ENCODE measurements around the gene WDR11. TPM values are rescaled to one million over a fixed set of nuclear protein-coding genes. Genes with fewer than 3 reads are reported as not detected.

The WDR11 gene
- total RNA-seq, 1 donor from 2014 or later, result 70.9 TPM

DNA sequence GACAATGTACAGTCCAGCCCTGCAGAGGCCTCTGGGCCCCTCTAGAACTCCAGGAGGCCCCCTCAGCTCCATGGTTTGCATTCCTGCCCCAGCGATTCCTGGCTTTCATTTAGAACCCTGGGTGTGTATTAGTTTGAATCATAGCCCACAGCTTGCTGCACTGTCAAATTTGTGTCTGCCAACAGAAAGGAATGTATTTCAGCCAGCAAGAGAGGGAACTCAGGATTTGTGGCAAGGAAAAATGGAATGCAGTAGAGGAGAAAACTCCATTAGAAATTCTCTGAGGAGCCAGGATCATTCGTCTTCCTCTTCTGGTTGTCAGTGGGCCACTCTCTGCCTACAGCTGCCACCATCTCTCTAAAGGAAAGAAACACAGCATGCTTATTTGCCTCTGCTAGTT, 27.9 kb upstream of the WDR11 start:
- Mint-ChIP-seq H3K4me1 (peaks cover 10% of the 10 kb centered on the region), H3K27ac (no peak overlapping the region), H3K4me3 (no peak overlapping the region), H3K27me3 (ENCODE audit: insufficient read depth, low read depth) (peaks cover 2% of the 10 kb centered on the region), H3K36me3 (no peaks in the 10 kb centered on the region), H3K9me3 (no peaks in the 10 kb centered on the region)
- Histone ChIP-seq H3K9ac (no peak overlapping the region), H3K9me3 (ENCODE audit: low read depth) (no peaks in the 10 kb centered on the region), H3K79me2 (ENCODE audit: low read depth) (no peaks in the 10 kb centered on the region), H3K4me2 (peak overlapping the region; percentile 10), H3K36me3 (no peaks in the 10 kb centered on the region), H3K27ac (no peak overlapping the region), H4K20me1 (ENCODE audit: low read depth) (no peaks in the 10 kb centered on the region), H2AFZ (replicated peaks) (peak overlapping the region; percentile 68), H3K4me3 (no peak overlapping the region), H3F3A (ENCODE audit: low read depth) (no peaks in the 10 kb centered on the region), H3K4me1 (peaks cover 10% of the 10 kb centered on the region), H3K27me3 (no peaks in the 10 kb centered on the region)
- no peak for DNase-seq (ENCODE audit: low spot score)
- TF ChIP-seq EZH2phosphoT487 (IDR thresholded peaks at IDR 0.05) (no peak), CTCF (IDR thresholded peaks at IDR 0.05) (no peak), EZH2 (IDR thresholded peaks at IDR 0.05) (no peak)

GRCh38 chr10:120824881-120825309, 26.3 kb upstream of the WDR11 start:
- Histone ChIP-seq H3K4me2 (no peak overlapping the region), H3F3A (ENCODE audit: low read depth) (no peaks in the 10 kb centered on the region), H3K27me3 (no peaks in the 10 kb centered on the region), H3K4me3 (no peak overlapping the region), H3K9ac (no peak overlapping the region), H3K27ac (no peak overlapping the region), H4K20me1 (ENCODE audit: low read depth) (no peaks in the 10 kb centered on the region), H3K4me1 (peaks cover 5% of the 10 kb centered on the region), H2AFZ (replicated peaks) (no peak overlapping the region), H3K36me3 (no peaks in the 10 kb centered on the region), H3K79me2 (ENCODE audit: low read depth) (no peaks in the 10 kb centered on the region), H3K9me3 (ENCODE audit: low read depth) (no peaks in the 10 kb centered on the region)
- Mint-ChIP-seq H3K4me1 (peaks cover 10% of the 10 kb centered on the region), H3K36me3 (no peaks in the 10 kb centered on the region), H3K4me3 (no peak overlapping the region), H3K27me3 (ENCODE audit: insufficient read depth, low read depth) (peaks cover 2% of the 10 kb centered on the region), H3K27ac (no peak overlapping the region), H3K9me3 (no peaks in the 10 kb centered on the region)
- TF ChIP-seq EZH2phosphoT487 (IDR thresholded peaks at IDR 0.05), result no peak
- peak; percentile 80 for TF ChIP-seq CTCF (IDR thresholded peaks at IDR 0.05)
- TF ChIP-seq EZH2 (IDR thresholded peaks at IDR 0.05), result no peak
- DNase-seq (ENCODE audit: low spot score), result peak; percentile 81

GRCh38 chr10:120825878-120826769, 25.0 kb upstream of the WDR11 start:
- Mint-ChIP-seq H3K36me3 (no peaks in the 10 kb centered on the region), H3K27me3 (ENCODE audit: insufficient read depth, low read depth) (peaks cover under 1% of the 10 kb centered on the region), H3K4me3 (no peak overlapping the region), H3K27ac (no peak overlapping the region), H3K4me1 (peaks cover 10% of the 10 kb centered on the region), H3K9me3 (no peaks in the 10 kb centered on the region)
- no peak overlapping the region for H2AFZ ChIP-seq (replicated peaks)
- no peaks in the 10 kb centered on the region for H3F3A ChIP-seq (ENCODE audit: low read depth)
- H3K27ac ChIP-seq, result no peak overlapping the region
- no peak overlapping the region for H3K4me2 ChIP-seq
- no peaks in the 10 kb centered on the region for H4K20me1 ChIP-seq (ENCODE audit: low read depth)
- no peaks in the 10 kb centered on the region for H3K36me3 ChIP-seq
- peaks cover 5% of the 10 kb centered on the region for H3K4me1 ChIP-seq
- H3K4me3 ChIP-seq, result no peak overlapping the region
- H3K27me3 ChIP-seq, result no peaks in the 10 kb centered on the region
- H3K79me2 ChIP-seq (ENCODE audit: low read depth), result no peaks in the 10 kb centered on the region
- no peak for TF ChIP-seq EZH2phosphoT487 (IDR thresholded peaks at IDR 0.05)
- TF ChIP-seq EZH2 (IDR thresholded peaks at IDR 0.05), result no peak
- TF ChIP-seq CTCF (IDR thresholded peaks at IDR 0.05), result no peak
- no peak overlapping the region for H3K9ac ChIP-seq
- no peak for DNase-seq (ENCODE audit: low spot score)
- H3K9me3 ChIP-seq (ENCODE audit: low read depth), result no peaks in the 10 kb centered on the region
